ENCODE measurements around the gene CD53. TPM values are rescaled to one million over a fixed set of nuclear protein-coding genes. Genes with fewer than 3 reads are reported as not detected.

Gene CD53
- total RNA-seq, 4 donors from 2014 or later, result 2.2 to 7.5 (median 6.0) TPM

DNA sequence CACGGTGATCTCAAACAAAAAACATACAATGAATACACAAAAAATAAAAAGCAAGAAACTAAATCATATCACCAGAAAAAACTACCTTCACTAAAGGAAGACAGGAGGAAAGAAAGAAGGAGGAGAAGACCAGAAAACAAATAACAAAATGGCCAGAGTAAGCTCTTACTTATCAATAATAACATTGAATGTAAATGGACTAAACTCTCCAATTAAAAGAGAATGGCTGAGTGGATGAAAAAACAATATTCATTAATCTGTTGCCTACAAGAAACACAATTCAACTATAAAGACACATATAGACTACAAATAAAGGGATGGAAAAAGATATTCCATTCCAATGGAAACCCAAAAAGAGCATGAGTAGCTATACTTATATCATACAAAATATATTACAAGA lies 63.6 kb downstream of the CD53 start:
- in situ Hi-C loops (cut with MboI; ENCODE audit: low sequenced_read_pairs in 4 of 4), result loop anchor here in 1 of 4 donors (25.0 kb wide), 1 partner anchor 99 kb away; no protein-coding TSS in a partner anchor
- Histone ChIP-seq H3K9me3 (peaks cover 0 to 10% (median 0%) of the 10 kb centered on the region in 3 donors), H3K36me3 (no peaks in the 10 kb centered on the region), H3K4me1 (no peaks in the 10 kb centered on the region), H3K27ac (no peak overlapping the region), H3K4me3 (no peak overlapping the region), H3K27me3 (no peaks in the 10 kb centered on the region)
- ATAC-seq, result no peak
- TF ChIP-seq, protein P1, sequence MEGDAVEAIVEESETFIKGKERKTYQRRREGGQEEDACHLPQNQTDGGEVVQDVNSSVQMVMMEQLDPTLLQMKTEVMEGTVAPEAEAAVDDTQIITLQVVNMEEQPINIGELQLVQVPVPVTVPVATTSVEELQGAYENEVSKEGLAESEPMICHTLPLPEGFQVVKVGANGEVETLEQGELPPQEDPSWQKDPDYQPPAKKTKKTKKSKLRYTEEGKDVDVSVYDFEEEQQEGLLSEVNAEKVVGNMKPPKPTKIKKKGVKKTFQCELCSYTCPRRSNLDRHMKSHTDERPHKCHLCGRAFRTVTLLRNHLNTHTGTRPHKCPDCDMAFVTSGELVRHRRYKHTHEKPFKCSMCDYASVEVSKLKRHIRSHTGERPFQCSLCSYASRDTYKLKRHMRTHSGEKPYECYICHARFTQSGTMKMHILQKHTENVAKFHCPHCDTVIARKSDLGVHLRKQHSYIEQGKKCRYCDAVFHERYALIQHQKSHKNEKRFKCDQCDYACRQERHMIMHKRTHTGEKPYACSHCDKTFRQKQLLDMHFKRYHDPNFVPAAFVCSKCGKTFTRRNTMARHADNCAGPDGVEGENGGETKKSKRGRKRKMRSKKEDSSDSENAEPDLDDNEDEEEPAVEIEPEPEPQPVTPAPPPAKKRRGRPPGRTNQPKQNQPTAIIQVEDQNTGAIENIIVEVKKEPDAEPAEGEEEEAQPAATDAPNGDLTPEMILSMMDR (IDR thresholded peaks at IDR 0.05 in 4 of 5, conservative IDR thresholded peaks at IDR 0.05 in 1 of 5), result no peak
- no peak for TF ChIP-seq POLR2A (IDR thresholded peaks at IDR 0.05)
- intact Hi-C loops (cut with DNase I; ENCODE audit: low total_unique reads), result no loop called here
- DNase-seq, result no peak

DNA sequence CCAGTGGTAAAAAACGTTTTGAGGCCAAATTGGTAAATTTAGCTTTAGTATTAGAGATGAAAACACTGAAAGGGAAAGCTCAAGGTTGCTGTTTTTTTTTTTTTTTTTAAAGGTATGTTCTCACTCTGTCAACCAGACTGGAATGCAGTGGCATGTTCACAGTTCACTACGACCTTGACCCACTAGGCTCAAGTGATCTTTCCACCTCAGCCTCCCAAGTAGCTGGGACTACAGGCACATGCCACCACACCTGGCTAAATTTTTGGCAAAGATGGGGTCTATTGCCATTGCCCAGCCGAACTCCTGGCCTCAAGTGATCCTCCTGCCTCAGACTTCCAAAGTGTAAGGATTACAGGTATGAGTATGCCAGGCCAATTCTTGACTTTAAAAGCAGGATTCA lies 71.9 kb downstream of the CD53 start:
- intact Hi-C loops (cut with DNase I; ENCODE audit: low total_unique reads) (no loop called here), in situ Hi-C loops (cut with MboI; ENCODE audit: low sequenced_read_pairs in 4 of 4) (loop anchor here in 1 of 4 donors (25.0 kb wide), 1 partner anchor 108 kb away; no protein-coding TSS in a partner anchor)
- no peak for DNase-seq
- TF ChIP-seq POLR2A (IDR thresholded peaks at IDR 0.05), result no peak
- TF ChIP-seq, protein P1 (IDR thresholded peaks at IDR 0.05 in 4 of 5, conservative IDR thresholded peaks at IDR 0.05 in 1 of 5), result no peak
- Histone ChIP-seq H3K27me3 (no peaks in the 10 kb centered on the region), H3K4me3 (no peak overlapping the region), H3K27ac (no peak overlapping the region), H3K4me1 (no peaks in the 10 kb centered on the region), H3K36me3 (peaks cover 0 to 29% of the 10 kb centered on the region in 2 donors), H3K9me3 (no peaks in the 10 kb centered on the region)
- ATAC-seq, result no peak

DNA sequence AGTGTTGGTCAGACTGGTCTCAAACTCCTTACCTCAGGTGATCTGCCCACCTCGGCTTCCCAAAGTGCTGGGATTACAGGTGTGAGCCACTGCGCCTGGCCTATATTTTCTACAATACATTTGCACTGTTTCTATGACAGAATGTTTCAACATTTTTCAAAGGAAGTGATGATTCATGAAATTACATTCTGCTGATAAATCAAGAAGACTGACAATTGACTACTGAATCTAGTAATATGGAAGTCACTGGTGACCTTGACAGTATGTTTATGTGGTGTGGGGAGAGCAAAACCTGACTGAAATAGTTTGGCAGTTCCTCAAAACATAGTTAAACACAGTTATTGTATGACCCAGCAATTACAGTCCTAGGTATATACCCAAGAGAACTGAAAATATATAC lies 72.7 kb downstream of the CD53 start:
- in situ Hi-C loops (cut with MboI; ENCODE audit: low sequenced_read_pairs in 4 of 4), result loop anchor here in 1 of 4 donors (25.0 kb wide), 1 partner anchor 108 kb away; no protein-coding TSS in a partner anchor
- H3K36me3 ChIP-seq, result peaks cover 0 to 37% of the 10 kb centered on the region in 2 donors
- intact Hi-C loops (cut with DNase I; ENCODE audit: low total_unique reads), result no loop called here

DNA sequence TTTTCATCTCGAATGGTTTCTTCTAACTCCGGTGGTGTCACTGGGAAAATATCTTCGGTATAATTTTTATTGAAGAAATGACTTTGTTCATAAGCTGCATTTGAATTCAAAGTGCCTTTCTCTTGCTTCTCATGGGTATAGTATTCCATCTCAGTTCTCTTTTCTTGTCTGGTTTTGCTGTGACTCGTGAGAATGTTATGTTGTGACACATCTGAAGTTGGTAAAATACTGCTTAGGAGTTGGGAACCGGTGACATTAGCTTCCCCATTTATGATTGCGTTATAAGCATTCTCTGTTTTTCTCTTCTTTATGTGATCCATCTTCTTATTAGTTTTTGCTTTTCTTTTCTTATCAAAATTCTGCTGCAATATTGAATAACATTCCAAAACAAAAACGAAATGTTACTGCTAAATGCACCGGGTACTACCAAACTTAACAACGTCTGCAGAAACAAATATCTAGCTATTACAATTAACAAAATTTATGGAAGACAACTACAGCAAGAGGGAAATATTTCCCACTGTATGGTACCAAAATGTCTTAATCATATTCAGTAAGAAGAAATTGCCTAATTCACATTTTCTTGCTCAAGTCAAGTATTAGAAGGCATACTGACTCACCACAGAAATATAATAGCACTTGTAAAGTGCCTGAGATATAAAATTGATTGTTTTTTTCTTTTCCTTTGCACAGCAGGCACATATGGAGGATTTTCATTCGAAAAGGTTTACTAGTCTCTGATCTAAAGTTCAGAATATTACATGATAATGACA lies 75.3 kb downstream of the CD53 start:
- no peaks in the 10 kb centered on the region for H3K27me3 ChIP-seq
- H3K4me3 ChIP-seq, result no peak overlapping the region
- intact Hi-C loops (cut with DNase I; ENCODE audit: low total_unique reads) (no loop called here), in situ Hi-C loops (cut with MboI; ENCODE audit: low sequenced_read_pairs in 4 of 4) (loop anchor here in 1 of 4 donors (25.0 kb wide), 1 partner anchor 111 kb away; no protein-coding TSS in a partner anchor)
- TF ChIP-seq, protein P1 (IDR thresholded peaks at IDR 0.05 in 4 of 5, conservative IDR thresholded peaks at IDR 0.05 in 1 of 5), result no peak
- TF ChIP-seq POLR2A (IDR thresholded peaks at IDR 0.05), result no peak
- H3K4me1 ChIP-seq, result no peaks in the 10 kb centered on the region
- H3K9me3 ChIP-seq, result no peaks in the 10 kb centered on the region
- no peak overlapping the region for H3K27ac ChIP-seq
- DNase-seq (no peak), ATAC-seq (no peak)
- peaks cover 0 to 44% of the 10 kb centered on the region in 2 donors for H3K36me3 ChIP-seq

More for the DNA sequence above, 72.7 kb downstream of the CD53 start:
- DNase-seq (no peak), ATAC-seq (no peak)
- H3K4me3 ChIP-seq, result no peak overlapping the region
- no peaks in the 10 kb centered on the region for H3K27me3 ChIP-seq
- TF ChIP-seq, protein P1 (IDR thresholded peaks at IDR 0.05 in 4 of 5, conservative IDR thresholded peaks at IDR 0.05 in 1 of 5), result no peak
- no peaks in the 10 kb centered on the region for H3K4me1 ChIP-seq
- no peak overlapping the region for H3K27ac ChIP-seq
- H3K9me3 ChIP-seq, result no peaks in the 10 kb centered on the region

Other genes with a start within 250 kb of the CD53 start
- gene KCNA3, start 198.2 kb upstream of the CD53 start, total RNA-seq, result under 1 TPM in 2 of 4 donors, not detected in 2; 0.18 to 0.20 TPM
- gene LRIF1, start 90.8 kb downstream of the CD53 start, total RNA-seq, result 10 to 100 TPM in 3 of 4 donors, 1 to 10 TPM in 1; 8.3 to 16.7 (median 12.3) TPM

Measured in gastrocnemius medialis (tissue), 4 donors.